Thyroid gland (tissue), 4 donors: Measurements from ENCODE around the gene IL1R1.

Source experiments
- CTCF ChIP-seq, 6 experiments: fragments of 200-600 bp in 3 of 6; fragments of 450-650 bp in 3 of 6; sonication (generic) in 3 of 6; IDR thresholded peaks; one replicate each; pipeline ENCODE4 v1.5.1; 2016 to 2019; ENCODE audit warnings: antibody characterized with exemption in 6 of 6, mild to moderate bottlenecking in 2 of 6, inconsistent platforms in 1 of 6, moderate library complexity in 1 of 6
- POLR2A ChIP-seq, 2 donors: fragments of 450-650 bp; IDR thresholded peaks; one replicate each; pipeline ENCODE4 v1.6.1; 2017; ENCODE audit warnings: antibody characterized with exemption in 2 of 2, mild to moderate bottlenecking in 2 of 2, moderate library complexity in 1 of 2

GRCh38 chr2:102181919-102182635, 39.5 kb downstream of the IL1R1 start:
- no peak for TF ChIP-seq CTCF (IDR thresholded peaks at IDR 0.05)
- TF ChIP-seq POLR2A (IDR thresholded peaks at IDR 0.05) = no peak
